Embryonic facial prominence (tissue), 1 donor: ENCODE results near the gene KLHL24.
A peak's percentile ranks its signal among the peaks of the same experiment; 100 is the strongest.
"Not testable (repeated sequence)": the region's sequence is repeated elsewhere in the genome, so short reads cannot be mapped to it uniquely, and the experiment has no call there.

Experiments used
- DNase-seq: peaks from one replicate; pipeline ENCODE4 v3.0.0-alpha.2; 2016; ENCODE audit errors: extremely low spot score

KLHL24 gene

GRCh38 chr3:183695569-183696364 is 60.3 kb downstream of the KLHL24 start:
- DNase-seq, result no peak

- DNase-seq, result no peak
Observed at GRCh38 chr3:183697123-183697609, 61.7 kb downstream of the KLHL24 start.

GRCh38 chr3:183697610-183698317 is 62.3 kb downstream of the KLHL24 start, which contains the start of gene YEATS2:
Gene YEATS2 (plus strand): TSS chr3:183697797. CDS start chr3:183715163, 17,366 bp downstream.
- DNase-seq, result peak; percentile 18

- DNase-seq, result no peak
Observed at GRCh38 chr3:183698318-183698751, 62.9 kb downstream of the KLHL24 start.

- no peak for DNase-seq
Observed at GRCh38 chr3:183698756-183699155, 63.3 kb downstream of the KLHL24 start.

- DNase-seq, result no peak
Observed at GRCh38 chr3:183699238-183699947, 64.0 kb downstream of the KLHL24 start.

GRCh38 chr3:183701744-183702143 is 66.3 kb downstream of the KLHL24 start:
- peak; percentile 49 for DNase-seq

GRCh38 chr3:183703892-183704291 is 68.5 kb downstream of the KLHL24 start:
- not testable (repeated sequence) for DNase-seq

GRCh38 chr3:183710231-183710630 is 74.8 kb downstream of the KLHL24 start:
- no peak for DNase-seq

- no peak for DNase-seq
Observed at GRCh38 chr3:183711516-183711915, 76.1 kb downstream of the KLHL24 start.

GRCh38 chr3:183714622-183715021 is 79.2 kb downstream of the KLHL24 start:
- no peak for DNase-seq

- DNase-seq, result no peak
Observed at GRCh38 chr3:183718012-183718411, 82.6 kb downstream of the KLHL24 start.

- no peak for DNase-seq
Observed at GRCh38 chr3:183725387-183725786, 90.0 kb downstream of the KLHL24 start.

GRCh38 chr3:183728204-183728603 is 92.8 kb downstream of the KLHL24 start:
- no peak for DNase-seq

GRCh38 chr3:183730361-183730760 is 94.9 kb downstream of the KLHL24 start:
- no peak for DNase-seq

GRCh38 chr3:183731611-183732010 is 96.2 kb downstream of the KLHL24 start:
- DNase-seq, result no peak

- DNase-seq, result no peak
Observed at GRCh38 chr3:183733553-183733952, 98.1 kb downstream of the KLHL24 start.
